ELF-1 (cell line): Measurements from ENCODE around the gene SLC25A39.
A peak's percentile ranks its signal among the peaks of the same experiment; 100 is the strongest.

ENCODE experiments used
- DNase-seq: peaks from one replicate; pipeline ENCODE4 v3.0.0-alpha.2; 2016; ENCODE audit warnings: low read depth, low spot score

SLC25A39 gene

GRCh38 chr17:44314524-44314868 lies 10.1 kb downstream of the SLC25A39 start:
- no peak for DNase-seq

GRCh38 chr17:44314031-44314430 lies 10.6 kb downstream of the SLC25A39 start:
- no peak for DNase-seq

- DNase-seq: no peak
Observed at GRCh38 chr17:44312396-44313104, 12.1 kb downstream of the SLC25A39 start.

- no peak for DNase-seq
Observed at GRCh38 chr17:44311562-44312181, 13.0 kb downstream of the SLC25A39 start.

- no peak for DNase-seq
Observed at GRCh38 chr17:44310609-44311376, 13.8 kb downstream of the SLC25A39 start.

GRCh38 chr17:44310188-44310587 lies 14.4 kb downstream of the SLC25A39 start:
- no peak for DNase-seq

GRCh38 chr17:44309472-44309871 lies 15.2 kb downstream of the SLC25A39 start:
- DNase-seq: no peak

- DNase-seq: no peak
Observed at GRCh38 chr17:44308865-44309264, 15.8 kb downstream of the SLC25A39 start.

- peak; percentile 82 for DNase-seq
Observed at GRCh38 chr17:44308320-44308818, 16.3 kb downstream of the SLC25A39 start, which contains the start of gene RUNDC3A. TSS of gene RUNDC3A (plus strand) at chr17:44308601. CDS start at chr17:44308833, 232 bp downstream.

- DNase-seq: peak; percentile 75
Observed at GRCh38 chr17:44307387-44308186, 17.0 kb downstream of the SLC25A39 start.

GRCh38 chr17:44304651-44305050 lies 20.0 kb downstream of the SLC25A39 start:
- no peak for DNase-seq

GRCh38 chr17:44297975-44298374 lies 26.6 kb downstream of the SLC25A39 start:
- no peak for DNase-seq

- no peak for DNase-seq
Observed at GRCh38 chr17:44293509-44294226, 31.0 kb downstream of the SLC25A39 start.

- no peak for DNase-seq
Observed at GRCh38 chr17:44287651-44288050, 37.0 kb downstream of the SLC25A39 start.

GRCh38 chr17:44284024-44284400 lies 40.6 kb downstream of the SLC25A39 start:
- no peak for DNase-seq

- no peak for DNase-seq
Observed at GRCh38 chr17:44283344-44284023, 41.1 kb downstream of the SLC25A39 start.

GRCh38 chr17:44282264-44282663 lies 42.4 kb downstream of the SLC25A39 start:
- DNase-seq: no peak

- DNase-seq: no peak
Observed at GRCh38 chr17:44281570-44281969, 43.1 kb downstream of the SLC25A39 start.

- DNase-seq: no peak
Observed at GRCh38 chr17:44280392-44280937, 44.2 kb downstream of the SLC25A39 start.
